ENCODE measurements around the gene VSIG8.
"Not testable (repeated sequence)": the region's sequence is repeated elsewhere in the genome, so short reads cannot be mapped to it uniquely, and the experiment has no call there.

Gene VSIG8

DNA sequence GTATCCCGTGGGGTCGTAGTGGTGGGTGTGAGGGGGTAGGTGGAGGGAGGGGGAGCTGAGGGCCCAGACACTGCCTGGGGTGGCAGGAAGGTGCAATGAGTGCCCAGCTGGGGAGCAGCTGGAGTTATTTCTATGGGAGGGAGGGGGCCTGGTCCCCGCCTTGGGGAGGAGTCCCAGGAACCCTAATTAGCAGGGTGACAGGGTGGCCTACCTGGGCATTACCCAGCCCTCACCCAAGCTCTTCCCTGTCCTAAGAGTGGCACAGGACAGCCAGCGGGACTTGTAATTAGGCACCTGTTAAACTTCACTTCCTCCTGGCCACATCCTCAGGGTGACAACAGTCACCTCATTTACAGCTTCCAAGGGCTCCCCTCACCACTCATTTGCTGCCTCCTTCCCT is at the start of gene VSIG8:
Gene VSIG8 (minus strand): TSS at position 101 of the 400 bp plus-strand sequence. CDS start 136 bp downstream, outside the sequence.
- H3K4me3 Mint-ChIP-seq = no peak within 1 kb of the TSS
- H3K36me3 Mint-ChIP-seq (ENCODE audit: low read depth) = no peaks in the 10 kb centered on the region
- H3K9me3 Mint-ChIP-seq = no peaks in the 10 kb centered on the region
- H3K4me1 Mint-ChIP-seq (ENCODE audit: low read depth) = peaks cover 11% of the 10 kb centered on the region
- DNase-seq (ENCODE audit: low spot score) = no peak
- H3K27ac Mint-ChIP-seq = no peak within 1 kb of the TSS
- peaks cover 5% of the 10 kb centered on the region for H3K27me3 Mint-ChIP-seq (ENCODE audit: low read depth)

DNA sequence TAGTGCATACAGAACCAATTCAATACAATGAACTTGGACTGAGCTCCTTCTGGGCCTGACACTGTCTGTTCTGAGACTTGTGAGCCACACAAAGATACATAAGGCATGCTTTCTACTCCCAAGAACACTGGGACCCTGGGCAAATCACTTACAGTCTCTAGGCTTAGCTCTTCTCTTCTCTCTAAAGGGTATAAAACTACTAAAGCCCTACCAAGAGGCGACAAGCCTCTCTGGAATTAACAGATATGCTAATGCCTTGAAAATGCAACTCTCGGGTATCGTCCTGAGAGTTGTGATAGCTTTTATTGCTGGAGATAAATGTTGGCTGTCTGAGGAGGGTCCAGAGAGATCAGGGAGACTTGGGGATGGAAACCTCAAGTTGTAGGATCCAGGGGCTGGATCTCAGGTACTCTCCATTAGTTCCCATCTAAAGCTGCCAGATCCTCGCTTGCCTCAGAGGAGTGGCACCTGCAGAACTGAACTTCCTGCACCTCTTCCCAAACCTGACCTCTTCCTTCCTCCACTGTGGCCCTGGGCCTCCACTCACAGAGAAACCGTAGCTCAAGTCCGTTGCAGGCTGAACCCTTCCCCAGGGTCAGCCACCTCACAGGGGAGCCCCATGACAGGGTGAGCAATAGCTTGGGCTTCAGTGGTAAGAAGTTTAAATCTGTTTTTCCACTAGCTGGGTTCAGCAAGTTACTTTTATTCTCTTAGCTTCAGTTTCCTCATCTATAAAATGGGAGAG is 49.0 kb upstream of the VSIG8 start:
- H3K9me3 Mint-ChIP-seq = no peaks in the 10 kb centered on the region
- H3K27me3 Mint-ChIP-seq (ENCODE audit: low read depth) = no peaks in the 10 kb centered on the region
- peak overlapping the region; percentile 97 for H3K27ac Mint-ChIP-seq
- peak overlapping the region; percentile 82 for H3K4me3 Mint-ChIP-seq
- no peak for DNase-seq (ENCODE audit: low spot score)
- peaks cover 56% of the 10 kb centered on the region for H3K4me1 Mint-ChIP-seq (ENCODE audit: low read depth)
- peaks cover 28% of the 10 kb centered on the region for H3K36me3 Mint-ChIP-seq (ENCODE audit: low read depth)

- Mint-ChIP-seq H3K27ac (peak overlapping the region; percentile 65), H3K9me3 (peaks cover 6% of the 10 kb centered on the region), H3K4me3 (no peak overlapping the region), H3K27me3 (ENCODE audit: low read depth) (no peaks in the 10 kb centered on the region), H3K4me1 (ENCODE audit: low read depth) (peaks cover 41% of the 10 kb centered on the region), H3K36me3 (ENCODE audit: low read depth) (peaks cover 12% of the 10 kb centered on the region)
- no peak for DNase-seq (ENCODE audit: low spot score)
These were observed 45.8 kb upstream of the VSIG8 start for GRCh38 chr1:159908031-159908940.

GRCh38 chr1:159906960-159907359 is 44.5 kb upstream of the VSIG8 start:
- DNase-seq (ENCODE audit: low spot score) = no peak
- H3K36me3 Mint-ChIP-seq (ENCODE audit: low read depth) = peaks cover 9% of the 10 kb centered on the region
- no peak overlapping the region for H3K27ac Mint-ChIP-seq
- H3K4me1 Mint-ChIP-seq (ENCODE audit: low read depth) = peaks cover 33% of the 10 kb centered on the region
- peaks cover 6% of the 10 kb centered on the region for H3K9me3 Mint-ChIP-seq
- H3K4me3 Mint-ChIP-seq = no peak overlapping the region
- no peaks in the 10 kb centered on the region for H3K27me3 Mint-ChIP-seq (ENCODE audit: low read depth)

- not testable (repeated sequence) for H3K4me3 Mint-ChIP-seq; H3K9me3 Mint-ChIP-seq; DNase-seq (ENCODE audit: low spot score); H3K27me3 Mint-ChIP-seq (ENCODE audit: low read depth); H3K27ac Mint-ChIP-seq; H3K36me3 Mint-ChIP-seq (ENCODE audit: low read depth)
- peaks cover 12% of the 10 kb centered on the region for H3K4me1 Mint-ChIP-seq (ENCODE audit: low read depth)
These were observed 41.6 kb upstream of the VSIG8 start for GRCh38 chr1:159904036-159904435.

- DNase-seq (ENCODE audit: low spot score) = no peak
- Mint-ChIP-seq H3K27me3 (ENCODE audit: low read depth) (peaks cover 2% of the 10 kb centered on the region), H3K4me3 (no peak overlapping the region), H3K9me3 (peaks cover 6% of the 10 kb centered on the region), H3K27ac (no peak overlapping the region), H3K4me1 (ENCODE audit: low read depth) (peaks cover 7% of the 10 kb centered on the region), H3K36me3 (ENCODE audit: low read depth) (peaks cover 3% of the 10 kb centered on the region)
These were observed 40.1 kb upstream of the VSIG8 start for GRCh38 chr1:159902541-159902940.

DNA sequence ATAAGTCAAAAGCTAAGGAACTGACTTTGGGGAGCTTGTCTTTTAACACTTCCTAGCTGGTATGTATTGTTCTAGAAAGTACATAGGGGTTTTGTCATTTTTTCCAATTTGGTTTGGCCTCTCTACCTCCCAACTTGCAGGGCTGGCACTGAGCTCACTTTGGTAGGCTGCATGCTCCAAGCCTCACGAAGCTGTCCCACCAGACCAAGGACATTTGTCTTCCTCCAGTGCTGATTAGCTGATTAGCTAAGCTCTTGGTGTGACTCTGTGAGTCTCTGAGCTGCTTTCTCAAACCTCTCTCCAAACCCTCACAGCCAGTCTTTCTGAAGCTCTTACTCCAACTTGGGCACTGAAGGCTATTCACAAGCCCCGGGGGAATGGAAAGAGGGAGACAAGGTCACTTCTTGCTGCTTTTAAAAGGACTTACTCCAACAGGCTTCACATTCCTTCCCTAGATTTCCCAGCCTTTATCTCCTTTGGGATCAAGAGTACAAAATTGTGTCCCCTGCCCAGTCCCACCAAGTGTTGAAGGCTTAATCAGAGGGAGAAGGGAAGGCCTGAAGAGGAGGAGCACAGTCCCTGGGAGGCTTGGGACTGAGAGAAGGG is 38.4 kb upstream of the VSIG8 start:
- H3K27ac Mint-ChIP-seq = no peak overlapping the region
- no peak overlapping the region for H3K4me3 Mint-ChIP-seq
- peaks cover 7% of the 10 kb centered on the region for H3K27me3 Mint-ChIP-seq (ENCODE audit: low read depth)
- peaks cover 6% of the 10 kb centered on the region for H3K9me3 Mint-ChIP-seq
- H3K36me3 Mint-ChIP-seq (ENCODE audit: low read depth) = peaks cover 3% of the 10 kb centered on the region
- peaks cover 6% of the 10 kb centered on the region for H3K4me1 Mint-ChIP-seq (ENCODE audit: low read depth)
- DNase-seq (ENCODE audit: low spot score) = no peak

DNA sequence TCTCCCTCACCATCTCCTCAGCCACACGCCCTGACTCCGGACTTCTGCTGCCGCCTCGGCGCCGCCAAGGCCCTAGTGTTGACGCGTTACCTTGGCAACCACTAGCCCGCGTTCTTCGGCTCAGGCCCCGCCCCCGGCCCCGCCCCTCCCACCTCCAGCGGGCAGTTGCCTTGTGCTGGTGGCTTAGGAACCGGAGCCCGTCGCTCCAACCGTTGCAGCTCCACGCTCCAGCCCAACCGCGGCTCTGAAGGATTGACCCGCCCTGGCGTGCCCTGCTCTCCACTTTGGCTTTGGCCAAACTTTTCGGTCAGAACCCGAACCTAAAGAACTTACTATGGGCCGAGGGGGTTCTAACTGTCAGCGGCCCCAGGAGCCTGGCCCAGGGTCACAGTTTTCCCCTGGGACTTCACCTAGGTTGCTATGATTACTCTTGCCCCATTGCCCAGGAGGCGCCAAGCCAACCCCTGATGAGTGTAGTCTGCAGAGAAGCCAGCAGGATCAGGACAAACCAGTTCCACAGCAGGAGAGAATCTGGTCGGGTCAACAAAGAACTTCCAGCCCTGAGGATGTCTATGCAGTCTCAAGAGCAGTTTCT is 37.7 kb upstream of the VSIG8 start, which contains the start of gene CFAP45:
Gene CFAP45 (minus strand): TSS at position 80 of the 595 bp plus-strand sequence. CDS start 67 bp downstream, at position 13.
- H3K9me3 Mint-ChIP-seq = peaks cover 6% of the 10 kb centered on the region
- H3K27me3 Mint-ChIP-seq (ENCODE audit: low read depth) = peaks cover 13% of the 10 kb centered on the region
- peaks cover 2% of the 10 kb centered on the region for H3K36me3 Mint-ChIP-seq (ENCODE audit: low read depth)
- peaks cover 6% of the 10 kb centered on the region for H3K4me1 Mint-ChIP-seq (ENCODE audit: low read depth)
- DNase-seq (ENCODE audit: low spot score) = no peak
- H3K4me3 Mint-ChIP-seq = no peak within 1 kb of the TSS
- H3K27ac Mint-ChIP-seq = peak within 1 kb of the TSS; percentile 13

DNA sequence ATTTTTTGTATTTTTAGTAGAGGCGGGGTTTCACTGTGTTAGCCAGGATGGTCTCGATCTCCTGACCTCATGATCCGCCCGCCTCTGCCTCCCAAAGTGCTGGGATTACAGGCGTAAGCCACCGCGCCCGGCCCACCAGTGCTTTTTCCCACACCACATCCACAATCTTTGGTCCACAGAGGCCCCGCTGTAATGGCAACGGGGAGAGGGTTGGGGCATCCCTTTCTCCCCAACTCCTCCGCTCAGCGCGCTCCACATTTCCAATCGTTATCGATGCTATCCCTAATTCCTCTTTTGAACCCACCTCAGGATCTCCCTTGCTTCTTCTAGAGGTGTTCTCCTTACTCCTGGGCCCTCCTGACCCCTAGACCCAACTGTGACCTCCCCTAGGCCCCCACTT is 37.2 kb upstream of the VSIG8 start:
- H3K9me3 Mint-ChIP-seq; H3K4me3 Mint-ChIP-seq; H3K4me1 Mint-ChIP-seq (ENCODE audit: low read depth); H3K36me3 Mint-ChIP-seq (ENCODE audit: low read depth); DNase-seq (ENCODE audit: low spot score): not testable (repeated sequence)
- peaks cover 17% of the 10 kb centered on the region for H3K27me3 Mint-ChIP-seq (ENCODE audit: low read depth)
- H3K27ac Mint-ChIP-seq = peak overlapping the region; percentile 13

- no peak for DNase-seq (ENCODE audit: low spot score)
- H3K27me3 Mint-ChIP-seq (ENCODE audit: low read depth) = peaks cover 19% of the 10 kb centered on the region
- no peak overlapping the region for H3K4me3 Mint-ChIP-seq
- peaks cover under 1% of the 10 kb centered on the region for H3K9me3 Mint-ChIP-seq
- H3K36me3 Mint-ChIP-seq (ENCODE audit: low read depth) = peaks cover 2% of the 10 kb centered on the region
- peaks cover 6% of the 10 kb centered on the region for H3K4me1 Mint-ChIP-seq (ENCODE audit: low read depth)
- H3K27ac Mint-ChIP-seq = no peak overlapping the region
These were observed 36.1 kb upstream of the VSIG8 start for GRCh38 chr1:159898527-159898926.

GRCh38 chr1:159897962-159898361 is 35.5 kb upstream of the VSIG8 start:
- Mint-ChIP-seq H3K27me3 (ENCODE audit: low read depth) (peaks cover 23% of the 10 kb centered on the region), H3K27ac (no peak overlapping the region), H3K9me3 (no peaks in the 10 kb centered on the region), H3K4me3 (no peak overlapping the region), H3K36me3 (ENCODE audit: low read depth) (no peaks in the 10 kb centered on the region), H3K4me1 (ENCODE audit: low read depth) (peaks cover 5% of the 10 kb centered on the region)
- no peak for DNase-seq (ENCODE audit: low spot score)

DNA sequence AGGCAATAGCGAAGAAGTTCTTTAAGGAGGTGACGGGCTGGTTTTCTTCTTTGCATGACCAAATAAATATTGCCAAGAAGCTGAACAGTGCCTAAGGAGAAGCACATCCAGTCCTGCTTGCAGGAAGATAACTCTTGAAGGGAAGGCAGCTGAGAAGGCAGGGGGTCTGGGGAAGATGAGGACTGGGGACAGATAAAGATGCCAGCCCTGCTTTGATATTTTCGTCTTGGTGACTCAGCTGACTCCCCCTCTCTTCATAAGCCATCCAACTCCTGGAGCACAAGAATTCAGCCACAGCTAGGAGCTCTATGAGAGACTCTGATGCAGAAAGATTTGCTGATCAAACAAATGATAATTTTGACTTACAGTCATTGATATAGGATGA is 34.1 kb upstream of the VSIG8 start:
- no peak overlapping the region for H3K27ac Mint-ChIP-seq
- H3K9me3 Mint-ChIP-seq = no peaks in the 10 kb centered on the region
- peaks cover 23% of the 10 kb centered on the region for H3K27me3 Mint-ChIP-seq (ENCODE audit: low read depth)
- no peaks in the 10 kb centered on the region for H3K36me3 Mint-ChIP-seq (ENCODE audit: low read depth)
- H3K4me3 Mint-ChIP-seq = no peak overlapping the region
- peaks cover 6% of the 10 kb centered on the region for H3K4me1 Mint-ChIP-seq (ENCODE audit: low read depth)
- DNase-seq (ENCODE audit: low spot score) = no peak

GRCh38 chr1:159895836-159896545 is 33.5 kb upstream of the VSIG8 start:
- Mint-ChIP-seq H3K27me3 (ENCODE audit: low read depth) (peaks cover 23% of the 10 kb centered on the region), H3K36me3 (ENCODE audit: low read depth) (no peaks in the 10 kb centered on the region), H3K4me1 (ENCODE audit: low read depth) (peaks cover 6% of the 10 kb centered on the region), H3K4me3 (no peak overlapping the region), H3K27ac (no peak overlapping the region), H3K9me3 (no peaks in the 10 kb centered on the region)
- no peak for DNase-seq (ENCODE audit: low spot score)
